Osteocyte (in vitro differentiated cells): ENCODE results near the gene GCN1. TPM values are rescaled to one million over a fixed set of nuclear protein-coding genes. Genes with fewer than 3 reads are reported as not detected.

Experiments used
- DNase-seq: peaks from one replicate; pipeline ENCODE4 v3.0.0; 2021; ENCODE audit warnings: mixed read lengths; ENCODE audit not compliant: unreplicated experiment; ENCODE audit errors: extremely low spot score
- H3K27ac Mint-ChIP-seq: one replicate; pipeline ENCODE4 v1.8.0; 2021; ENCODE audit warnings: mild to moderate bottlenecking, mixed read lengths; ENCODE audit not compliant: unreplicated experiment
- H3K27me3 Mint-ChIP-seq: one replicate; pipeline ENCODE4 v1.8.0; 2021; ENCODE audit warnings: mixed read lengths; ENCODE audit not compliant: unreplicated experiment
- H3K36me3 Mint-ChIP-seq: one replicate; pipeline ENCODE4 v1.8.0; 2021; ENCODE audit warnings: mixed read lengths; ENCODE audit not compliant: unreplicated experiment
- H3K4me1 Mint-ChIP-seq: one replicate; pipeline ENCODE4 v1.8.0; 2021; ENCODE audit warnings: mixed read lengths; ENCODE audit not compliant: unreplicated experiment
- H3K4me3 Mint-ChIP-seq: one replicate; pipeline ENCODE4 v1.8.0; 2021; ENCODE audit warnings: mild to moderate bottlenecking, moderate library complexity, mixed read lengths; ENCODE audit not compliant: unreplicated experiment
- H3K9me3 Mint-ChIP-seq: one replicate; pipeline ENCODE4 v1.8.0; 2021; ENCODE audit warnings: mixed read lengths; ENCODE audit not compliant: unreplicated experiment
- CTCF ChIP-seq: fragments of 200-600 bp; sonication (generic); IDR thresholded peaks from 2 replicates; pipeline ENCODE4 v1.5.0; 2021; ENCODE audit warnings: antibody characterized with exemption, mild to moderate bottlenecking, moderate library complexity
- total RNA-seq: library from RNA; stranded (reverse); gene quantifications from 2 replicates; pipeline ENCODE4 v1.2.1, GENCODE V29; 2021

GCN1 gene
- total RNA-seq, 1 donor from 2014 or later = 115 TPM

DNA sequence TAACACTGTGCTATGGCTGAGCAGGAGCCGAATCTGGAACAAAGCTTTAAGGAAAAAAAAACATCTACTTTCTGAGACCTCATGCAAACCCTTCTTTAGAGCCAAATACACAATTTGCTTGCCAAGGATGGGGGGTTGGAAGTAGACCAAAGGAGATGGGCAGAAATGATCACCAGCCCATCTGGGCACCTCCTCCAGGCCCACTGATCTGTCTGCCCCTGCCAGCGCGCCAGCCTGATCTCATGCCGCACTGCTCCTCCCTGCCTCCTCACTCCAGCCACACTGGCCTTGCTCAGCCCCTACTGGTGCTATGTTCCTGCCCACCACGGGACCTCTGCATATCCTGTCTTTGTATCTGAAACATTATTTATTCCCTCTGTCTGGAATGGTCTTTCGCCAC lies 53.2 kb downstream of the GCN1 start:
- H3K4me1 Mint-ChIP-seq = no peaks in the 10 kb centered on the region
- H3K27ac Mint-ChIP-seq = no peak overlapping the region
- H3K4me3 Mint-ChIP-seq = no peak overlapping the region
- no peak for TF ChIP-seq CTCF
- DNase-seq = no peak
- H3K9me3 Mint-ChIP-seq = no peaks in the 10 kb centered on the region
- H3K27me3 Mint-ChIP-seq = no peaks in the 10 kb centered on the region
- peaks cover 47% of the 10 kb centered on the region for H3K36me3 Mint-ChIP-seq

- Mint-ChIP-seq H3K9me3 (no peaks in the 10 kb centered on the region), H3K36me3 (peaks cover 48% of the 10 kb centered on the region), H3K27ac (no peak overlapping the region), H3K4me3 (no peak overlapping the region), H3K27me3 (no peaks in the 10 kb centered on the region), H3K4me1 (no peaks in the 10 kb centered on the region)
- no peak for DNase-seq
- no peak for TF ChIP-seq CTCF
These were observed 53.9 kb downstream of the GCN1 start for GRCh38 chr12:120140603-120141002.

- Mint-ChIP-seq H3K4me1 (no peaks in the 10 kb centered on the region), H3K9me3 (no peaks in the 10 kb centered on the region), H3K27ac (no peak overlapping the region), H3K27me3 (no peaks in the 10 kb centered on the region), H3K36me3 (peaks cover 50% of the 10 kb centered on the region), H3K4me3 (no peak overlapping the region)
- DNase-seq = no peak
- TF ChIP-seq CTCF = no peak
These were observed 54.6 kb downstream of the GCN1 start for GRCh38 chr12:120139958-120140357.

- Mint-ChIP-seq H3K27me3 (no peaks in the 10 kb centered on the region), H3K36me3 (peaks cover 48% of the 10 kb centered on the region), H3K9me3 (no peaks in the 10 kb centered on the region), H3K4me3 (no peak overlapping the region), H3K27ac (no peak overlapping the region), H3K4me1 (no peaks in the 10 kb centered on the region)
- DNase-seq = no peak
- no peak for TF ChIP-seq CTCF
These were observed 56.1 kb downstream of the GCN1 start for GRCh38 chr12:120138366-120138765.

DNA sequence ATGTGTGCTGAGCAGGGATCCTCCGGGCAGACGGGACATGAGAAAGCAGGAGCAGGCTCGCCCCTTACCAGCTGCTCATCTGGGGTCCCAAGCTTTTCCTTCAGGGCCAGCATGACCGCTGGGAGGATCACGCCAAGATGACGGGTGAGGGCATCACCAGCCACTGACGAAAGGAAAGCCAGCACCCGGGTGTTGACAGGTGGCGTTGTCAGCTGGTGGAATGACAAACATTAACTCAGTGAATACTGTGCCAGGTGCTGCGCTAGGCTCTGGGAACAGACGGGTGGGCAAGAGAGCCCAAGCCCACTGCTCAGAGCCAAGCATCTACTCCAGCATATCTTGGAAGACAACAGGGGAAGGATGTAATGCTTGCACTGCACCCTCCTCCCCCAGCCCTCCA lies 56.7 kb downstream of the GCN1 start:
- Mint-ChIP-seq H3K27ac (no peak overlapping the region), H3K9me3 (no peaks in the 10 kb centered on the region), H3K4me1 (no peaks in the 10 kb centered on the region), H3K4me3 (no peak overlapping the region), H3K36me3 (peaks cover 46% of the 10 kb centered on the region), H3K27me3 (no peaks in the 10 kb centered on the region)
- no peak for DNase-seq
- TF ChIP-seq CTCF = no peak
